ENCODE data around the gene KIAA1210. TPM values are rescaled to one million over a fixed set of nuclear protein-coding genes. Genes with fewer than 3 reads are reported as not detected.

Gene KIAA1210
- total and polyA plus RNA-seq, 2 donors from 2014 or later: 0.03 TPM; not detected in 1

- intact Hi-C loops (cut with DNase I): no loop called here
- H3K4me1 ChIP-seq (ENCODE audit: control insufficient read depth in 2 of 3, insufficient read depth in 2 of 3, low read depth in 1 of 3, low read length in 3 of 3): no peaks in the 10 kb centered on the region
Measured at GRCh38 chrX:119093991-119094735, 33.4 kb downstream of the KIAA1210 start.

GRCh38 chrX:119090627-119091026 is 37.0 kb downstream of the KIAA1210 start:
- FAIRE-seq (no peak), DNase-seq (no peak)

More at GRCh38 chrX:119093991-119094735, 33.4 kb downstream of the KIAA1210 start:
- peak in 2 of 5 donors; percentile 6 to 12 for DNase-seq
- Histone ChIP-seq H3K4me3 (ENCODE audit: low read length in 3 of 3) (no peak overlapping the region), H3K27me3 (ENCODE audit: control insufficient read depth, insufficient read depth, low read length) (no peaks in the 10 kb centered on the region), H3K9ac (ENCODE audit: low read length in 3 of 3) (no peak overlapping the region), H3K27ac (ENCODE audit: low read depth in 2 of 2, low read length in 2 of 2) (no peak overlapping the region), H3K36me3 (ENCODE audit: control insufficient read depth in 2 of 3, insufficient read depth in 3 of 3, low read length in 3 of 3) (no peaks in the 10 kb centered on the region), H3K9me3 (ENCODE audit: control insufficient read depth in 2 of 3, insufficient read depth in 1 of 3, low read length in 3 of 3) (no peaks in the 10 kb centered on the region)
- TF ChIP-seq CTCF (IDR thresholded peaks at IDR 0.05; ENCODE audit: borderline replicate concordance, extremely low read depth, insufficient read depth): no peak
- no peak for FAIRE-seq

GRCh38 chrX:119089619-119090018 is 38.0 kb downstream of the KIAA1210 start:
- intact Hi-C loops (cut with DNase I): no loop called here
- no peaks in the 10 kb centered on the region for H3K27me3 ChIP-seq (ENCODE audit: control insufficient read depth, insufficient read depth, low read length)
- FAIRE-seq (no peak), DNase-seq (no peak)
- H3K9ac ChIP-seq (ENCODE audit: low read length in 3 of 3): no peak overlapping the region
- H3K27ac ChIP-seq (ENCODE audit: low read depth in 2 of 2, low read length in 2 of 2): no peak overlapping the region
- H3K4me3 ChIP-seq (ENCODE audit: low read length in 3 of 3): no peak overlapping the region
- no peaks in the 10 kb centered on the region for H3K36me3 ChIP-seq (ENCODE audit: control insufficient read depth in 2 of 3, insufficient read depth in 3 of 3, low read length in 3 of 3)
- no peaks in the 10 kb centered on the region for H3K9me3 ChIP-seq (ENCODE audit: control insufficient read depth in 2 of 3, insufficient read depth in 1 of 3, low read length in 3 of 3)
- TF ChIP-seq CTCF (IDR thresholded peaks at IDR 0.05; ENCODE audit: borderline replicate concordance, extremely low read depth, insufficient read depth): no peak
- no peaks in the 10 kb centered on the region for H3K4me1 ChIP-seq (ENCODE audit: control insufficient read depth in 2 of 3, insufficient read depth in 2 of 3, low read depth in 1 of 3, low read length in 3 of 3)

More at GRCh38 chrX:119090627-119091026, 37.0 kb downstream of the KIAA1210 start:
- H3K9ac ChIP-seq (ENCODE audit: low read length in 3 of 3): no peak overlapping the region
- no peaks in the 10 kb centered on the region for H3K27me3 ChIP-seq (ENCODE audit: control insufficient read depth, insufficient read depth, low read length)
- H3K36me3 ChIP-seq (ENCODE audit: control insufficient read depth in 2 of 3, insufficient read depth in 3 of 3, low read length in 3 of 3): no peaks in the 10 kb centered on the region
- intact Hi-C loops (cut with DNase I): no loop called here
- H3K27ac ChIP-seq (ENCODE audit: low read depth in 2 of 2, low read length in 2 of 2): no peak overlapping the region
- H3K4me1 ChIP-seq (ENCODE audit: control insufficient read depth in 2 of 3, insufficient read depth in 2 of 3, low read depth in 1 of 3, low read length in 3 of 3): no peaks in the 10 kb centered on the region
- H3K4me3 ChIP-seq (ENCODE audit: low read length in 3 of 3): no peak overlapping the region
- no peaks in the 10 kb centered on the region for H3K9me3 ChIP-seq (ENCODE audit: control insufficient read depth in 2 of 3, insufficient read depth in 1 of 3, low read length in 3 of 3)
- TF ChIP-seq CTCF (IDR thresholded peaks at IDR 0.05; ENCODE audit: borderline replicate concordance, extremely low read depth, insufficient read depth): no peak

All from kidney (tissue), 14 donors.